SH-SY5Y (cell line): ENCODE measurements around the gene RAB11FIP4.

Source experiments
- GATA2 ChIP-seq: IDR thresholded peaks from 2 replicates; pipeline ENCODE4 v1.6.1; 2011; ENCODE audit warnings: mild to moderate bottlenecking, low read depth, low read length
- GATA3 ChIP-seq: IDR thresholded peaks from 2 replicates; pipeline ENCODE4 v1.6.1; 2011; ENCODE audit warnings: low read depth, mild to moderate bottlenecking, low read length, moderate library complexity

DNA sequence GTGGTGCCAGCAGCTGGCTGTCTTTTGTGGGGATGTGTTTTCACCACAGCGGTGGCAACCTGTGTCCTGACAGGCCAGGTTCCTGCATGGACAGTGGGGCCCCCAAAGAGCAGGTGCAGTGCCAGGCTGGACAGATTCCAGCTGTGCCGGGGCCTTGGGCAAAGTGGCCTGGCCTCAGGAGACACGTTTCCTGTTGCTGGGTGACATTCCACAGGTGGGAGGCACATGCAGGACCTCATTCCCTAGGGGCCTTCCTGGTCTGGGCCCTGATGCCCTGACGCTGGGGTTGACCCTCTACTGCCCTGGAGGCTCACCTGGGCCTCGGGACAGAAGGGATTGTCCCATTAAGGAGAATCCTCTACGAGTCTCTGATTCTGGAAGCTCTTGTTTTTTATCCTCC lies 182.4 kb downstream of the RAB11FIP4 start:
- TF ChIP-seq GATA3 (no peak), GATA2 (no peak)
